ENCODE results near the gene MLLT11.

MLLT11 gene

GRCh38 chr1:151060007-151060656 lies at the start of gene MLLT11:
TSS of gene MLLT11 (plus strand) at chr1:151060397. CDS start at chr1:151067225, 6,828 bp downstream.
- Histone ChIP-seq H3K27me3 (ENCODE audit: control insufficient read depth in 1 of 2, insufficient read depth in 2 of 2, low read length in 2 of 2) (no peaks in the 10 kb centered on the region), H3K9ac (ENCODE audit: low read depth in 1 of 2, low read length in 2 of 2) (peak within 1 kb of the TSS; percentile 97 to 99), H3K4me1 (ENCODE audit: control insufficient read depth in 1 of 2, insufficient read depth in 2 of 2, low read length in 2 of 2) (peaks cover 31 to 45% of the 10 kb centered on the region in 2 donors), H3K4me3 (ENCODE audit: low read depth in 1 of 2, low read length in 2 of 2) (peak within 1 kb of the TSS; percentile 97 to 98), H3K36me3 (ENCODE audit: control insufficient read depth in 1 of 2, insufficient read depth in 2 of 2, low read length in 2 of 2) (peaks cover 9 to 16% of the 10 kb centered on the region in 2 donors), H3K27ac (ENCODE audit: low read depth, low read length) (peak within 1 kb of the TSS; percentile 94), H3K9me3 (ENCODE audit: control insufficient read depth in 1 of 2, low read length in 2 of 2) (no peaks in the 10 kb centered on the region)

- H3K27ac ChIP-seq (ENCODE audit: low read depth, low read length): no peak overlapping the region
- no peak overlapping the region for H3K4me3 ChIP-seq (ENCODE audit: low read depth in 1 of 2, low read length in 2 of 2)
- H3K9ac ChIP-seq (ENCODE audit: low read depth in 1 of 2, low read length in 2 of 2): no peak overlapping the region
- H3K9me3 ChIP-seq (ENCODE audit: control insufficient read depth in 1 of 2, low read length in 2 of 2): no peaks in the 10 kb centered on the region
- peaks cover 0 to 3% of the 10 kb centered on the region in 2 donors for H3K36me3 ChIP-seq (ENCODE audit: control insufficient read depth in 1 of 2, insufficient read depth in 2 of 2, low read length in 2 of 2)
- H3K4me1 ChIP-seq (ENCODE audit: control insufficient read depth in 1 of 2, insufficient read depth in 2 of 2, low read length in 2 of 2): peaks cover 48 to 55% of the 10 kb centered on the region in 2 donors
- H3K27me3 ChIP-seq (ENCODE audit: control insufficient read depth in 1 of 2, insufficient read depth in 2 of 2, low read length in 2 of 2): no peaks in the 10 kb centered on the region
These were observed 48.9 kb upstream of the MLLT11 start for GRCh38 chr1:151011154-151011850.

- Histone ChIP-seq H3K9ac (ENCODE audit: low read depth in 1 of 2, low read length in 2 of 2) (peak overlapping the region in 1 of 2 donors; percentile 8), H3K27me3 (ENCODE audit: control insufficient read depth in 1 of 2, insufficient read depth in 2 of 2, low read length in 2 of 2) (no peaks in the 10 kb centered on the region), H3K4me1 (ENCODE audit: control insufficient read depth in 1 of 2, insufficient read depth in 2 of 2, low read length in 2 of 2) (peaks cover 36 to 44% of the 10 kb centered on the region in 2 donors), H3K4me3 (ENCODE audit: low read depth in 1 of 2, low read length in 2 of 2) (peak overlapping the region in 1 of 2 donors; percentile 12), H3K9me3 (ENCODE audit: control insufficient read depth in 1 of 2, low read length in 2 of 2) (no peaks in the 10 kb centered on the region), H3K36me3 (ENCODE audit: control insufficient read depth in 1 of 2, insufficient read depth in 2 of 2, low read length in 2 of 2) (peaks cover 2 to 4% of the 10 kb centered on the region in 2 donors), H3K27ac (ENCODE audit: low read depth, low read length) (peak overlapping the region; percentile 61)
These were observed 47.3 kb upstream of the MLLT11 start for GRCh38 chr1:151012684-151013471.

- peak overlapping the region in 1 of 2 donors; percentile 12 for H3K4me3 ChIP-seq (ENCODE audit: low read depth in 1 of 2, low read length in 2 of 2)
- peaks cover 34 to 43% of the 10 kb centered on the region in 2 donors for H3K4me1 ChIP-seq (ENCODE audit: control insufficient read depth in 1 of 2, insufficient read depth in 2 of 2, low read length in 2 of 2)
- H3K27me3 ChIP-seq (ENCODE audit: control insufficient read depth in 1 of 2, insufficient read depth in 2 of 2, low read length in 2 of 2): no peaks in the 10 kb centered on the region
- H3K9me3 ChIP-seq (ENCODE audit: control insufficient read depth in 1 of 2, low read length in 2 of 2): no peaks in the 10 kb centered on the region
- peak overlapping the region; percentile 61 for H3K27ac ChIP-seq (ENCODE audit: low read depth, low read length)
- peak overlapping the region in 1 of 2 donors; percentile 8 for H3K9ac ChIP-seq (ENCODE audit: low read depth in 1 of 2, low read length in 2 of 2)
- peaks cover 5 to 7% of the 10 kb centered on the region in 2 donors for H3K36me3 ChIP-seq (ENCODE audit: control insufficient read depth in 1 of 2, insufficient read depth in 2 of 2, low read length in 2 of 2)
These were observed 46.7 kb upstream of the MLLT11 start for GRCh38 chr1:151013518-151013917.

GRCh38 chr1:151024540-151025146 lies 35.6 kb upstream of the MLLT11 start:
- no peak overlapping the region for H3K27ac ChIP-seq (ENCODE audit: low read depth, low read length)
- peaks cover 12 to 38% of the 10 kb centered on the region in 2 donors for H3K36me3 ChIP-seq (ENCODE audit: control insufficient read depth in 1 of 2, insufficient read depth in 2 of 2, low read length in 2 of 2)
- H3K9me3 ChIP-seq (ENCODE audit: control insufficient read depth in 1 of 2, low read length in 2 of 2): no peaks in the 10 kb centered on the region
- H3K4me3 ChIP-seq (ENCODE audit: low read depth in 1 of 2, low read length in 2 of 2): no peak overlapping the region
- no peaks in the 10 kb centered on the region for H3K4me1 ChIP-seq (ENCODE audit: control insufficient read depth in 1 of 2, insufficient read depth in 2 of 2, low read length in 2 of 2)
- H3K9ac ChIP-seq (ENCODE audit: low read depth in 1 of 2, low read length in 2 of 2): no peak overlapping the region
- no peaks in the 10 kb centered on the region for H3K27me3 ChIP-seq (ENCODE audit: control insufficient read depth in 1 of 2, insufficient read depth in 2 of 2, low read length in 2 of 2)

- Histone ChIP-seq H3K9me3 (ENCODE audit: control insufficient read depth in 1 of 2, low read length in 2 of 2) (no peaks in the 10 kb centered on the region), H3K36me3 (ENCODE audit: control insufficient read depth in 1 of 2, insufficient read depth in 2 of 2, low read length in 2 of 2) (peaks cover 12 to 51% of the 10 kb centered on the region in 2 donors), H3K27me3 (ENCODE audit: control insufficient read depth in 1 of 2, insufficient read depth in 2 of 2, low read length in 2 of 2) (no peaks in the 10 kb centered on the region), H3K4me3 (ENCODE audit: low read depth in 1 of 2, low read length in 2 of 2) (no peak overlapping the region), H3K9ac (ENCODE audit: low read depth in 1 of 2, low read length in 2 of 2) (no peak overlapping the region), H3K27ac (ENCODE audit: low read depth, low read length) (no peak overlapping the region), H3K4me1 (ENCODE audit: control insufficient read depth in 1 of 2, insufficient read depth in 2 of 2, low read length in 2 of 2) (no peaks in the 10 kb centered on the region)
These were observed 33.7 kb upstream of the MLLT11 start for GRCh38 chr1:151026460-151026859.

GRCh38 chr1:151032164-151032563 lies 28.0 kb upstream of the MLLT11 start:
- Histone ChIP-seq H3K27me3 (ENCODE audit: control insufficient read depth in 1 of 2, insufficient read depth in 2 of 2, low read length in 2 of 2) (no peaks in the 10 kb centered on the region), H3K4me1 (ENCODE audit: control insufficient read depth in 1 of 2, insufficient read depth in 2 of 2, low read length in 2 of 2) (no peaks in the 10 kb centered on the region), H3K36me3 (ENCODE audit: control insufficient read depth in 1 of 2, insufficient read depth in 2 of 2, low read length in 2 of 2) (peaks cover 15 to 53% of the 10 kb centered on the region in 2 donors), H3K9ac (ENCODE audit: low read depth in 1 of 2, low read length in 2 of 2) (no peak overlapping the region), H3K27ac (ENCODE audit: low read depth, low read length) (no peak overlapping the region), H3K4me3 (ENCODE audit: low read depth in 1 of 2, low read length in 2 of 2) (no peak overlapping the region), H3K9me3 (ENCODE audit: control insufficient read depth in 1 of 2, low read length in 2 of 2) (no peaks in the 10 kb centered on the region)

- no peaks in the 10 kb centered on the region for H3K27me3 ChIP-seq (ENCODE audit: control insufficient read depth in 1 of 2, insufficient read depth in 2 of 2, low read length in 2 of 2)
- H3K4me3 ChIP-seq (ENCODE audit: low read depth in 1 of 2, low read length in 2 of 2): no peak overlapping the region
- H3K9me3 ChIP-seq (ENCODE audit: control insufficient read depth in 1 of 2, low read length in 2 of 2): no peaks in the 10 kb centered on the region
- no peak overlapping the region for H3K27ac ChIP-seq (ENCODE audit: low read depth, low read length)
- H3K36me3 ChIP-seq (ENCODE audit: control insufficient read depth in 1 of 2, insufficient read depth in 2 of 2, low read length in 2 of 2): peaks cover 7 to 33% of the 10 kb centered on the region in 2 donors
- H3K4me1 ChIP-seq (ENCODE audit: control insufficient read depth in 1 of 2, insufficient read depth in 2 of 2, low read length in 2 of 2): no peaks in the 10 kb centered on the region
- H3K9ac ChIP-seq (ENCODE audit: low read depth in 1 of 2, low read length in 2 of 2): no peak overlapping the region
These were observed 25.0 kb upstream of the MLLT11 start for GRCh38 chr1:151035167-151035566.

GRCh38 chr1:151036356-151036755 lies 23.8 kb upstream of the MLLT11 start, which contains the start of gene BNIPL:
TSS of gene BNIPL (plus strand) at chr1:151036586. CDS start at chr1:151036726, 140 bp downstream.
- H3K36me3 ChIP-seq (ENCODE audit: control insufficient read depth in 1 of 2, insufficient read depth in 2 of 2, low read length in 2 of 2): peaks cover 7 to 25% of the 10 kb centered on the region in 2 donors
- H3K27me3 ChIP-seq (ENCODE audit: control insufficient read depth in 1 of 2, insufficient read depth in 2 of 2, low read length in 2 of 2): no peaks in the 10 kb centered on the region
- H3K9me3 ChIP-seq (ENCODE audit: control insufficient read depth in 1 of 2, low read length in 2 of 2): no peaks in the 10 kb centered on the region
- H3K9ac ChIP-seq (ENCODE audit: low read depth in 1 of 2, low read length in 2 of 2): no peak within 1 kb of the TSS
- H3K4me1 ChIP-seq (ENCODE audit: control insufficient read depth in 1 of 2, insufficient read depth in 2 of 2, low read length in 2 of 2): no peaks in the 10 kb centered on the region
- no peak within 1 kb of the TSS for H3K27ac ChIP-seq (ENCODE audit: low read depth, low read length)
- no peak within 1 kb of the TSS for H3K4me3 ChIP-seq (ENCODE audit: low read depth in 1 of 2, low read length in 2 of 2)

All from duodenal mucosa (tissue), 2 donors.